Left kidney (tissue), 2 donors: ENCODE data around the gene AFMID. TPM values are rescaled to one million over a fixed set of nuclear protein-coding genes. Genes with fewer than 3 reads are reported as not detected.

Experiments used
- DNase-seq: peaks from one replicate; pipeline ENCODE4 v3.0.0-alpha.2; 2013
- polyA plus RNA-seq: library from polyadenylated mRNA; unstranded; fragments of 120-200 nt; gene quantifications from one replicate; pipeline ENCODE4 v1.2.1, GENCODE V29; 2013; ENCODE audit not compliant: insufficient read length

The AFMID gene
- polyA plus RNA-seq, 1 donor: 73.2 TPM

- peak; percentile 89 for DNase-seq
These were observed 66.9 kb downstream of the AFMID start for GRCh38 chr17:78253946-78254672.

DNA sequence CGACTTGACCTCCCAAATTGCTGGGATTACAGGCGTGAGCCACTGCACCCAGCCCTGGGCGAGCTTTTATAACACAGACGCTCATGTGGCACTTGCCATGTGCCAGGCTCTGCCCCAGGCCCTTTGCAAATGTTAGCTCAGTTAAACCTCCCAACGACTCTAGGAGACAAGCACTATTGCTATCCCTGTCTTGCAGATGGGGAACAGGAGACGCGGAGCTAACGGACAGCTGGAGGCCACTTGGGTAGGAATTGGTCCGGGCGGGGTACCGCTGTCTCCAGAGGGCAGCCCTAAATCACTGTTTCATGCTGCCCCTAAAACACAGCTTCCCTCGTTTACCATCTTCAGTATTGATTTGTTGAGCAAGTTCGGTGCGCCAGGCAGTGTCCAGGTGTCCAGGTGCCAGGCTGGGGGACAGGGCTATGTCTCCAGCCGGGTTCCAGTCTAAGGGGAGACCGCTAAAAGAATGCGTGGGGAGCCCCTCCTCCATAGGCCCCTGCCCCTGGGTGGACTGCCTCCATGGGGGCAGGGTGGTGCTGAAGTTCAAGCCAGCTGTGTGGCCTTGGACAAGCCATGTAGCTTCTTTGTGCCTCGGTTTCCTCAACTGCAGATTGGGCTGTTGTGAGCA, 68.0 kb downstream of the AFMID start:
- DNase-seq: no peak

- DNase-seq: no peak
These were observed 69.0 kb downstream of the AFMID start for GRCh38 chr17:78255953-78256706.

GRCh38 chr17:78256707-78257591, 69.8 kb downstream of the AFMID start:
- no peak for DNase-seq

Other genes with a start within 250 kb of the AFMID start
- gene TNRC6C, start 228.7 kb upstream of the AFMID start, polyA plus RNA-seq: 17.1 TPM
- gene TMC6, start 58.6 kb upstream of the AFMID start, polyA plus RNA-seq: 24.8 TPM
- gene TMC8, start 56.6 kb upstream of the AFMID start, polyA plus RNA-seq: 1.4 TPM
- 0.17 TPM for gene C17orf99, start 41.0 kb upstream of the AFMID start, polyA plus RNA-seq
- gene SYNGR2, start 18.8 kb upstream of the AFMID start, polyA plus RNA-seq: 47.3 TPM
- 34.0 TPM for gene TK1, start 310 bp upstream of the AFMID start, polyA plus RNA-seq
- gene BIRC5, start 26.9 kb downstream of the AFMID start, polyA plus RNA-seq: 35.8 TPM
- not detected for gene TMEM235, start 44.3 kb downstream of the AFMID start, polyA plus RNA-seq
- gene SOCS3, start 172.7 kb downstream of the AFMID start, polyA plus RNA-seq: 12.1 TPM
- 52.6 TPM for gene PGS1, start 191.3 kb downstream of the AFMID start, polyA plus RNA-seq